Choroid plexus epithelial cell (primary cell): ENCODE measurements around the gene FRMD4A.
"Not testable (repeated sequence)": the region's sequence is repeated elsewhere in the genome, so short reads cannot be mapped to it uniquely, and the experiment has no call there.

Experiments used
- DNase-seq: peaks from one replicate; pipeline ENCODE4 v3.0.0-alpha.2; 2010; ENCODE audit warnings: low read depth
- H3K4me3 ChIP-seq: 2 replicates; pipeline ENCODE4 v1.5.1; 2011; ENCODE audit warnings: low read depth, mild to moderate bottlenecking, control low read depth, low read length, moderate library complexity
- TF ChIP-seq, protein P1 (sequence below): conservative IDR thresholded peaks from 2 replicates; pipeline ENCODE4 v1.5.1; 2011; ENCODE audit warnings: low read depth, mild to moderate bottlenecking, control low read depth, inconsistent platforms, low read length, moderate library complexity

The FRMD4A gene

DNA sequence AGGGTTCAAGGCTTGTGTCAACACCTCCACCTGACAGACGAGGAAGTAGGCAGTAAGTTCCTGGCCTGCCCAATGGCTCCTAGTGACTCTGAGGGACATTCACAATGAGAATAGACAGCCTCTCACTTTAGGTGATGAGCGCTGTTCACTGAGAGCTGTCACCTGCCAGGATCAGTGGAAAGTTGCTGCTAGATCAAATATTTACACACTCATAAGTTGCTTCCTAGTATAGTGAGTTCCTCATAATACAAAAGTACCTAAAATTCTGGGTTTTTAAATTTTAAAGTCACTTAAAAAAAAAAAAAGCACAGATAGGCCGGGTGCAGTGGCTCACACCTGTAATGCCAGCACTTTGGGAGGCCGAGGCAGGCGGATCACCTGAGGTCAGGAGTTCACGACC lies 423.2 kb downstream of the FRMD4A start:
- no peak overlapping the region for H3K4me3 ChIP-seq
- TF ChIP-seq, protein P1, sequence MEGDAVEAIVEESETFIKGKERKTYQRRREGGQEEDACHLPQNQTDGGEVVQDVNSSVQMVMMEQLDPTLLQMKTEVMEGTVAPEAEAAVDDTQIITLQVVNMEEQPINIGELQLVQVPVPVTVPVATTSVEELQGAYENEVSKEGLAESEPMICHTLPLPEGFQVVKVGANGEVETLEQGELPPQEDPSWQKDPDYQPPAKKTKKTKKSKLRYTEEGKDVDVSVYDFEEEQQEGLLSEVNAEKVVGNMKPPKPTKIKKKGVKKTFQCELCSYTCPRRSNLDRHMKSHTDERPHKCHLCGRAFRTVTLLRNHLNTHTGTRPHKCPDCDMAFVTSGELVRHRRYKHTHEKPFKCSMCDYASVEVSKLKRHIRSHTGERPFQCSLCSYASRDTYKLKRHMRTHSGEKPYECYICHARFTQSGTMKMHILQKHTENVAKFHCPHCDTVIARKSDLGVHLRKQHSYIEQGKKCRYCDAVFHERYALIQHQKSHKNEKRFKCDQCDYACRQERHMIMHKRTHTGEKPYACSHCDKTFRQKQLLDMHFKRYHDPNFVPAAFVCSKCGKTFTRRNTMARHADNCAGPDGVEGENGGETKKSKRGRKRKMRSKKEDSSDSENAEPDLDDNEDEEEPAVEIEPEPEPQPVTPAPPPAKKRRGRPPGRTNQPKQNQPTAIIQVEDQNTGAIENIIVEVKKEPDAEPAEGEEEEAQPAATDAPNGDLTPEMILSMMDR: no peak
- DNase-seq: no peak

- no peak overlapping the region for H3K4me3 ChIP-seq
- TF ChIP-seq, protein P1: no peak
- DNase-seq: no peak
Observed at GRCh38 chr10:13905281-13905680, 425.4 kb downstream of the FRMD4A start.

DNA sequence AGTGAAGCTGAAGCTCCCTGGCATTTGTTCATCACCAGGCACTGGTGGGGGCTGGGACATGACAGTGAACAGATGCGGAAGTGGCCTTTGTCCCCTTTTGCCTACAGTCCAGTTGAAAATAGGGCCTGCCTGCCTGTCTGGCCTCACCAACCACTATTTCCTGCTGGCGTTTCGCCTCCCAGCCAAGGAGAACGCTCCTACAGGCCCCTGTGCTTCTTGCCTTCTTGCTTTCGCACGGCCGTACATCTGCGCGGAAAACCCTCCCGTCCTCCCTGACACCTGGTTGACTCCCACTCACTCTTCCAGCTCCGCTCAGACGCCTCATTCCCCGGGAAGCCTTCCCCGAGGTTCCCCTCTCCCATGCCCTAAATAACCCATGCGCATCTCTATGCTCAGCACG lies 426.7 kb downstream of the FRMD4A start:
- no peak overlapping the region for H3K4me3 ChIP-seq
- DNase-seq: no peak
- TF ChIP-seq, protein P1: no peak

DNA sequence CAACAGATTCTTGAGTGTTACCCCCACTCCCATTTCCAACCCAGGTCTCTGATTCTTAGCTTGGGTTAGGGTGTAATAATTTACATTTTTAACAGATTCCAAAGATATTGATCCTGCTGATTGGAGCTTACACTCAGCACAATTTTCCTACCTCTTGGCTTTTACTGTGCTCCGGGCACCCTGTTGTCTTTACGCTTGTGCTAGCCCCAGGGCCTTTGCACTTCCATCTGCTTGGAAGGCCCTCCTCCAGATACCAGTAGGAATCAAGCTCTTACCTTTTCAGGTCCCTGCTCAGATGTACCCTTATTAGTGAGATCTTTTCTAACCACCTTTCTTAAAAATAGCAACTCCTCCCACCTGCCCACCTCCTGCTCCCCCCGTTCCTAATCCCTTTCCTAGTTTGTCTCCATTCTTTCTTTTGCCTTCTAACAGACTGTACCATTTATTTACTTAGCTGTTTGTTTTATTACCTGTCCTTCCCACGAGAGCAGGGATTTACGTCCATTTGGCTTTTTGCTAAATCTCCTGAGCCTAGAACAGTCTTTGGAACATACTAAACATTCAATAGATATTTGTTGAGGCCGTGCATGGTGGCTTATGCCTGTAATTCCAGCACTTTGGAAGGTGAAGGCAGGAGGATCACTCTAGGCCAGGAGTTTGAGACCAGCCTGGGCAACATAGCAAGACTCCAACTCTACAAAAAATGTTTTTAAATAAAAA lies 427.7 kb downstream of the FRMD4A start:
- DNase-seq: no peak
- no peak overlapping the region for H3K4me3 ChIP-seq
- TF ChIP-seq, protein P1: no peak

DNA sequence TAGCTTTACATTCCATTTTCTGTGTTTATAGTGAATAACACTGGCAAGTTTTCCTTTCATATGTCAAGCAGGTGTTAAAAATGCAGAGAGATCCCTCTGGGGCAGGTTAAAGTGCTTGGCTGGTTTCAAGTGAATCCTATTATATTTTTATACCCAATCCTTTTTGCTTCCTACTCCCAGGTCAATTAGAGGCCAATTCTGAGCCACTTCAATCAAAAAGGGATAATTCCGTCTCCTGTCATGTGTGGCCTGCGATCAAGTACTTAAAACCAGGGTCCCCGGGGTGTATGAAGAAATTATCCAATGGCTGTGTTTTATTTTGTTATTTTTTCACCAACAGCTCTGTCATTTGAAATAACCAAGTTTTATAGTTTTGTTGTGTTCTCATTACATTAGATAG lies 430.8 kb downstream of the FRMD4A start:
- no peak overlapping the region for H3K4me3 ChIP-seq
- TF ChIP-seq, protein P1: no peak
- DNase-seq: no peak

- DNase-seq, H3K4me3 ChIP-seq: not testable (repeated sequence)
Observed at GRCh38 chr10:13896146-13896545, 434.6 kb downstream of the FRMD4A start.

DNA sequence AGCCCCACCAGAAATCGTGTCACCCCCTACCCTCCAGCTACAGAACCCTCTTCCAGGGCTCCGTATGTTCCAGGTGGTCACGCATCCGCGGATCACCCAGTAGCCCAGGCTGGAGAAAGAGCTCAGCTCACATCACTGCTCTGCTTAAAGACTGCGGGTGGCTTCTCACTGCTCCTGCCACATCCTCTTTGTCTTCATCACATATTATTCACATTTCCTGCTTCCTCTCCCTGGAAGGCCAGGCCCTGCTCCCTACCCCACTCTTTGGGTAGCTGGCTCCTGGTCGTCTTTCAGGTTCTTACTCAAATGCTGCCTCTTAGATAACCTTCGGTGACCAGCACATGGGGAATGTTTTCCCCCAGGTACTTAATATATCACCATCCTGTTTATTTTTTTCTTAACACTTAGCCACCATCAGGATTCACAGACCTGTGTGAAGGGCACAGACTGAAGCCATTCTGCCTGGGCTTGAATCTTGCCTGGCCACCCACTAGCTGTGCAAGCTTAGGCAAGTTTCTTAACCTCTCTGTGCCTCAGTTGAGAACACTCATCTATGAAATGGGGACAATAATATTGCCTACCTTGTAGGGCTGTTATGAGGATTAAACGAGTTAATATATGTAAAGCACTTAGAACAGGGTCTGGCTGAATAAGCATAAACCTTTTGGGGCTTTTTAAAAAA lies 436.2 kb downstream of the FRMD4A start:
- H3K4me3 ChIP-seq: no peak overlapping the region
- no peak for DNase-seq
- TF ChIP-seq, protein P1: no peak
